Neural progenitor cell (in vitro differentiated cells): ENCODE data around the gene APOL5. TPM values are rescaled to one million over a fixed set of nuclear protein-coding genes. Genes with fewer than 3 reads are reported as not detected.

Experiments
- DNase-seq: peaks from one replicate; pipeline ENCODE4 v3.0.0-alpha.2; 2016; ENCODE audit warnings: low spot score
- H2AFZ ChIP-seq: fragments of 200-600 bp; sonication (generic); replicated peaks from 2 replicates; pipeline ENCODE4 v1.6.1; 2016; ENCODE audit warnings: antibody characterized with exemption
- H3F3A ChIP-seq: fragments of 200-600 bp; sonication (generic); 2 replicates; pipeline ENCODE4 v1.6.1; 2016; ENCODE audit warnings: antibody characterized with exemption, low read depth
- H3K27ac ChIP-seq: fragments of 200-600 bp; sonication (generic); 2 replicates; pipeline ENCODE4 v1.5.1; 2016; ENCODE audit warnings: mild to moderate bottlenecking
- H3K27me3 ChIP-seq: fragments of 200-600 bp; sonication (generic); 2 replicates; pipeline ENCODE4 v1.6.1; 2016; ENCODE audit warnings: mild to moderate bottlenecking, moderate library complexity
- H3K36me3 ChIP-seq: fragments of 200-600 bp; sonication (generic); 2 replicates; pipeline ENCODE4 v1.5.1; 2016
- H3K4me1 ChIP-seq: fragments of 200-600 bp; sonication (generic); 2 replicates; pipeline ENCODE4 v1.6.1; 2016; ENCODE audit warnings: mixed run types
- H3K4me2 ChIP-seq: fragments of 200-600 bp; sonication (generic); 2 replicates; pipeline ENCODE4 v1.6.1; 2016
- H3K4me3 ChIP-seq: fragments of 200-600 bp; sonication (generic); 2 replicates; pipeline ENCODE4 v1.5.1; 2016
- H3K79me2 ChIP-seq: fragments of 200-600 bp; sonication (generic); 2 replicates; pipeline ENCODE4 v1.6.1; 2016; ENCODE audit warnings: low read depth
- H3K9ac ChIP-seq: fragments of 200-600 bp; sonication (generic); 2 replicates; pipeline ENCODE4 v1.6.1; 2016
- H3K9me3 ChIP-seq: fragments of 200-600 bp; sonication (generic); 2 replicates; pipeline ENCODE4 v1.5.1; 2016; ENCODE audit warnings: low read depth
- H4K20me1 ChIP-seq: fragments of 200-600 bp; sonication (generic); 2 replicates; pipeline ENCODE4 v1.6.1; 2016; ENCODE audit warnings: low read depth
- H3K27ac Mint-ChIP-seq: 3 replicates; pipeline ENCODE4 v1.8.0; 2021; ENCODE audit warnings: mixed read lengths
- H3K27me3 Mint-ChIP-seq: 2 replicates; pipeline ENCODE4 v1.8.0; 2022; ENCODE audit warnings: low read depth, mild to moderate bottlenecking, inconsistent platforms, moderate library complexity, mixed read lengths; ENCODE audit not compliant: insufficient read depth
- H3K36me3 Mint-ChIP-seq: 3 replicates; pipeline ENCODE4 v1.8.0; 2021; ENCODE audit warnings: mixed read lengths
- H3K4me1 Mint-ChIP-seq: 3 replicates; pipeline ENCODE4 v1.8.0; 2021; ENCODE audit warnings: mixed read lengths
- H3K4me3 Mint-ChIP-seq: 3 replicates; pipeline ENCODE4 v1.8.0; 2021; ENCODE audit warnings: mild to moderate bottlenecking, moderate library complexity, mixed read lengths
- H3K9me3 Mint-ChIP-seq: 3 replicates; pipeline ENCODE4 v1.8.0; 2020; ENCODE audit warnings: mixed read lengths
- CTCF ChIP-seq: fragments of 200-600 bp; sonication (generic); IDR thresholded peaks from 2 replicates; pipeline ENCODE4 v1.5.1; 2017; ENCODE audit warnings: antibody characterized with exemption, mild to moderate bottlenecking
- EZH2 ChIP-seq: fragments of 200-600 bp; sonication (generic); IDR thresholded peaks from 2 replicates; pipeline ENCODE4 v1.6.1; 2017; ENCODE audit warnings: antibody characterized with exemption, mild to moderate bottlenecking, moderate library complexity
- EZH2phosphoT487 ChIP-seq: fragments of 200-600 bp; sonication (generic); IDR thresholded peaks from 2 replicates; pipeline ENCODE4 v1.6.1; 2017; ENCODE audit warnings: antibody characterized with exemption
- total RNA-seq: library from RNA; depleted of rRNA; stranded (reverse); fragments of >200 nt; gene quantifications from 2 replicates; pipeline ENCODE4 v1.2.3, GENCODE V29; 2015; ENCODE audit warnings: low replicate concordance

Gene APOL5
- total RNA-seq, 1 donor from 2014 or later = not detected

GRCh38 chr22:35758394-35758793, 40.7 kb downstream of the APOL5 start:
- H4K20me1 ChIP-seq = peaks cover 9% of the 10 kb centered on the region
- no peaks in the 10 kb centered on the region for H3K27me3 ChIP-seq
- Mint-ChIP-seq H3K4me3 (no peak overlapping the region), H3K36me3 (peaks cover 35% of the 10 kb centered on the region), H3K9me3 (no peaks in the 10 kb centered on the region), H3K27ac (no peak overlapping the region), H3K4me1 (peaks cover 1% of the 10 kb centered on the region), H3K27me3 (no peaks in the 10 kb centered on the region)
- H3K4me1 ChIP-seq = peaks cover 14% of the 10 kb centered on the region
- H3K9ac ChIP-seq = no peak overlapping the region
- H3K27ac ChIP-seq = no peak overlapping the region
- H3K9me3 ChIP-seq = no peaks in the 10 kb centered on the region
- H2AFZ ChIP-seq = no peak overlapping the region
- H3F3A ChIP-seq = peaks cover 12% of the 10 kb centered on the region
- no peak overlapping the region for H3K4me2 ChIP-seq
- no peak overlapping the region for H3K4me3 ChIP-seq
- no peaks in the 10 kb centered on the region for H3K79me2 ChIP-seq
- no peak for DNase-seq
- peaks cover 8% of the 10 kb centered on the region for H3K36me3 ChIP-seq
- TF ChIP-seq EZH2 = no peak
- TF ChIP-seq CTCF = no peak
- no peak for TF ChIP-seq EZH2phosphoT487

GRCh38 chr22:35761037-35761436, 43.4 kb downstream of the APOL5 start:
- no peak overlapping the region for H3K4me3 Mint-ChIP-seq
- H3K27me3 Mint-ChIP-seq = no peaks in the 10 kb centered on the region
- DNase-seq = no peak
- Histone ChIP-seq H3K4me3 (no peak overlapping the region), H3K36me3 (peaks cover 8% of the 10 kb centered on the region), H3F3A (no peaks in the 10 kb centered on the region), H3K27ac (no peak overlapping the region), H3K9ac (no peak overlapping the region), H3K4me1 (peaks cover 12% of the 10 kb centered on the region), H3K4me2 (no peak overlapping the region), H3K79me2 (peaks cover 4% of the 10 kb centered on the region), H3K27me3 (no peaks in the 10 kb centered on the region), H4K20me1 (peaks cover 8% of the 10 kb centered on the region), H3K9me3 (no peaks in the 10 kb centered on the region), H2AFZ (no peak overlapping the region)
- H3K36me3 Mint-ChIP-seq = peaks cover 23% of the 10 kb centered on the region
- TF ChIP-seq EZH2phosphoT487 = no peak
- TF ChIP-seq CTCF = peak; percentile 47
- no peak overlapping the region for H3K27ac Mint-ChIP-seq
- no peaks in the 10 kb centered on the region for H3K4me1 Mint-ChIP-seq
- H3K9me3 Mint-ChIP-seq = no peaks in the 10 kb centered on the region

- Mint-ChIP-seq H3K36me3 (peaks cover 2% of the 10 kb centered on the region), H3K4me1 (peaks cover 11% of the 10 kb centered on the region), H3K9me3 (no peaks in the 10 kb centered on the region), H3K4me3 (no peak overlapping the region), H3K27ac (peak overlapping the region; percentile 6), H3K27me3 (no peaks in the 10 kb centered on the region)
- peak; percentile 72 for DNase-seq
- Histone ChIP-seq H3K4me1 (peaks cover 18% of the 10 kb centered on the region), H3K27ac (peak overlapping the region; percentile 89), H3K9me3 (no peaks in the 10 kb centered on the region), H3K79me2 (peaks cover 7% of the 10 kb centered on the region), H3K9ac (no peak overlapping the region), H3F3A (peaks cover 21% of the 10 kb centered on the region), H3K4me2 (peak overlapping the region; percentile 69), H3K36me3 (no peaks in the 10 kb centered on the region), H4K20me1 (no peaks in the 10 kb centered on the region), H3K4me3 (peak overlapping the region; percentile 18), H2AFZ (no peak overlapping the region), H3K27me3 (no peaks in the 10 kb centered on the region)
- TF ChIP-seq CTCF (no peak), EZH2phosphoT487 (no peak), EZH2 (no peak)
These were observed 49.2 kb downstream of the APOL5 start for GRCh38 chr22:35766654-35767580.
